GM23248 (cell line): ENCODE data around the gene RUFY2.

Experiments used
- EZH2 ChIP-seq: fragments of 200-600 bp; sonication (generic); IDR thresholded peaks from 2 replicates; pipeline ENCODE4 v1.6.1; 2018; ENCODE audit warnings: antibody characterized with exemption, mild to moderate bottlenecking; ENCODE audit not compliant: insufficient read depth, poor library complexity, severe bottlenecking
- EZH2phosphoT487 ChIP-seq: fragments of 200-600 bp; sonication (generic); IDR thresholded peaks from 2 replicates; pipeline ENCODE4 v1.6.1; 2018; ENCODE audit warnings: antibody characterized with exemption, moderate library complexity, mild to moderate bottlenecking, low read depth; ENCODE audit not compliant: insufficient read depth

DNA sequence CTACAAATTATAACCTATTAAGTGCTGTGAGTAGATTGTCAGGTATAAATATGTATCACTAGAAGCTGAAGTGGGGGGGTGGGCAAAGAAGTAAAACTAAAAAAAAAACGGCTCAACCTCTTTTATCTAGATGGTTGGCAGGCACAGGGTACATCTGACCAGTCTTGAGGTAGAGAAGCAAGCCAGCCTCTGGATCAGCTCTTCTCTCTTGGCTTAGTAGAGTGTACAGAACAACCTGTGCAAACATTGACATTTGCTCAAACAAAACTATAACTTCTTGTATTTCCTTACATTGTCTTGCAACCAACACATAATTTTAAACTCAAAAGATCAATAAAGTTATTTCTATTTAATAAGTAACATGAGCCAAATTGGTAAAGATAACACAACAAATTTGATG lies 39.1 kb upstream of the RUFY2 start:
- no peak for TF ChIP-seq EZH2
- TF ChIP-seq EZH2phosphoT487 = no peak
